Measurements from ENCODE around the gene PMPCA. TPM values are rescaled to one million over a fixed set of nuclear protein-coding genes. Genes with fewer than 3 reads are reported as not detected.

PMPCA gene
- polyA plus RNA-seq, 1 of the 3 experiments (the other 2 are of a cell fraction), result 125 TPM

DNA sequence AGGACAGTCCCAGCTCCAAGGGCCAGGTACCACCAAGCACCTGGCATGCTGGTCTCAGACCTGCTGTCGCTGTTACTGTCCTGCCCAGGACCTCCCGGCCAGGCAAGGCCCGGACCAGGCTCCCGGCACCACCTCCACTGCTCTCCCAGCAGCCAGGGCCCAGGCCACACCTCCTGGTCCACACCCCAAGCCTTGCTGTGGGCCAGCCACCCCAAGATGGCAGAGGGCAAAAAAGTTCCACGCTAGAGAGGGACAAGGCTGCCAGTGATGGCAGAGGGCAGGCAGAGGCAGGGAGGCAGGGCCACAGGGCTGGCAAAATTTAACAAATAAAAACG, 48.0 kb upstream of the PMPCA start (continued):
- no peak for TF ChIP-seq FOXM1 (IDR thresholded peaks at IDR 0.05; ENCODE audit: low read depth)
- no peak for TF ChIP-seq MAX (IDR thresholded peaks at IDR 0.05; ENCODE audit: low read depth)
- no peak for TF ChIP-seq IRF3 (IDR thresholded peaks at IDR 0.05; ENCODE audit: low read depth, low read length)
- TF ChIP-seq RAD21 (IDR thresholded peaks at IDR 0.05; ENCODE audit: low read length), result no peak
- no peak for TF ChIP-seq SIN3A (IDR thresholded peaks at IDR 0.05; ENCODE audit: borderline replicate concordance, low read depth, low read length)

- peak within 1 kb of the TSS; percentile 79 to 96 for H3K4me3 ChIP-seq (ENCODE audit: low read depth in 2 of 2, low read length in 1 of 2)
- 0% methylated on average over 22 of the region's 97 CpGs for WGBS (ENCODE audit: low lambda C conversion rate)
- CTCF ChIA-PET, result interaction anchor here (0.6 to 6.8 kb wide), 27 partner anchors 10 to 267 kb away, joined by 3 to 65 read pairs (median 6); partner anchors contain the start of genes CARD9, ENTR1, GPSM1 and PMPCA
- TF ChIP-seq NFIC (IDR thresholded peaks at IDR 0.05; ENCODE audit: borderline replicate concordance), result no peak
- peak; percentile 5; the same call in 1 of the 2 replicates for TF ChIP-seq TCF12 (IDR thresholded peaks at IDR 0.05)
- peak; percentile 75 for TF ChIP-seq TAF1 (IDR thresholded peaks at IDR 0.05; ENCODE audit: borderline replicate concordance, low read depth, low read length)
- TF ChIP-seq GATA2 (CRISPR knock-in tag; IDR thresholded peaks at IDR 0.05), result no peak
- no peak for TF ChIP-seq TEAD4 (IDR thresholded peaks at IDR 0.05; ENCODE audit: borderline replicate concordance, insufficient read depth)
- TF ChIP-seq SIN3A (IDR thresholded peaks at IDR 0.05; ENCODE audit: borderline replicate concordance, low read depth, low read length), result peak; percentile 94
- TF ChIP-seq, protein P1, sequence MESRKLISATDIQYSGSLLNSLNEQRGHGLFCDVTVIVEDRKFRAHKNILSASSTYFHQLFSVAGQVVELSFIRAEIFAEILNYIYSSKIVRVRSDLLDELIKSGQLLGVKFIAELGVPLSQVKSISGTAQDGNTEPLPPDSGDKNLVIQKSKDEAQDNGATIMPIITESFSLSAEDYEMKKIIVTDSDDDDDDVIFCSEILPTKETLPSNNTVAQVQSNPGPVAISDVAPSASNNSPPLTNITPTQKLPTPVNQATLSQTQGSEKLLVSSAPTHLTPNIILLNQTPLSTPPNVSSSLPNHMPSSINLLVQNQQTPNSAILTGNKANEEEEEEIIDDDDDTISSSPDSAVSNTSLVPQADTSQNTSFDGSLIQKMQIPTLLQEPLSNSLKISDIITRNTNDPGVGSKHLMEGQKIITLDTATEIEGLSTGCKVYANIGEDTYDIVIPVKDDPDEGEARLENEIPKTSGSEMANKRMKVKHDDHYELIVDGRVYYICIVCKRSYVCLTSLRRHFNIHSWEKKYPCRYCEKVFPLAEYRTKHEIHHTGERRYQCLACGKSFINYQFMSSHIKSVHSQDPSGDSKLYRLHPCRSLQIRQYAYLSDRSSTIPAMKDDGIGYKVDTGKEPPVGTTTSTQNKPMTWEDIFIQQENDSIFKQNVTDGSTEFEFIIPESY (IDR thresholded peaks at IDR 0.05; ENCODE audit: borderline replicate concordance, low read depth), result no peak
- peak; percentile 94 for TF ChIP-seq YY1 (IDR thresholded peaks at IDR 0.05; ENCODE audit: low read depth)
- no peak; the same call in 1 of the 2 replicates for TF ChIP-seq MEF2A (IDR thresholded peaks at IDR 0.05; ENCODE audit: borderline replicate concordance, low read depth)
- peak; percentile 98 for TF ChIP-seq ELF1 (IDR thresholded peaks at IDR 0.05)
- no peak for TF ChIP-seq RFX5 (IDR thresholded peaks at IDR 0.05; ENCODE audit: low read length)
- no peak for TF ChIP-seq JUND (IDR thresholded peaks at IDR 0.05)
- no peak; the same call in 1 of the 2 replicates for TF ChIP-seq RCOR1 (IDR thresholded peaks at IDR 0.05; ENCODE audit: low read length)
- TF ChIP-seq POLR2AphosphoS5 (IDR thresholded peaks at IDR 0.05; ENCODE audit: low read depth, low read length), result peak; percentile 98
- peak; percentile 76 for TF ChIP-seq MXI1 (IDR thresholded peaks at IDR 0.05; ENCODE audit: low read depth, low read length)
- peak; percentile 75 for TF ChIP-seq CHD2 (IDR thresholded peaks at IDR 0.05; ENCODE audit: low read length, partially characterized antibody)
- TF ChIP-seq RAD21 (IDR thresholded peaks at IDR 0.05; ENCODE audit: low read length), result peak; percentile 40
- peak; percentile 55 for TF ChIP-seq SMC3 (IDR thresholded peaks at IDR 0.05; ENCODE audit: low read depth, low read length)
- TF ChIP-seq MAX (IDR thresholded peaks at IDR 0.05; ENCODE audit: low read depth), result peak; percentile 100
- TF ChIP-seq, protein P2, sequence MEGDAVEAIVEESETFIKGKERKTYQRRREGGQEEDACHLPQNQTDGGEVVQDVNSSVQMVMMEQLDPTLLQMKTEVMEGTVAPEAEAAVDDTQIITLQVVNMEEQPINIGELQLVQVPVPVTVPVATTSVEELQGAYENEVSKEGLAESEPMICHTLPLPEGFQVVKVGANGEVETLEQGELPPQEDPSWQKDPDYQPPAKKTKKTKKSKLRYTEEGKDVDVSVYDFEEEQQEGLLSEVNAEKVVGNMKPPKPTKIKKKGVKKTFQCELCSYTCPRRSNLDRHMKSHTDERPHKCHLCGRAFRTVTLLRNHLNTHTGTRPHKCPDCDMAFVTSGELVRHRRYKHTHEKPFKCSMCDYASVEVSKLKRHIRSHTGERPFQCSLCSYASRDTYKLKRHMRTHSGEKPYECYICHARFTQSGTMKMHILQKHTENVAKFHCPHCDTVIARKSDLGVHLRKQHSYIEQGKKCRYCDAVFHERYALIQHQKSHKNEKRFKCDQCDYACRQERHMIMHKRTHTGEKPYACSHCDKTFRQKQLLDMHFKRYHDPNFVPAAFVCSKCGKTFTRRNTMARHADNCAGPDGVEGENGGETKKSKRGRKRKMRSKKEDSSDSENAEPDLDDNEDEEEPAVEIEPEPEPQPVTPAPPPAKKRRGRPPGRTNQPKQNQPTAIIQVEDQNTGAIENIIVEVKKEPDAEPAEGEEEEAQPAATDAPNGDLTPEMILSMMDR (IDR thresholded peaks at IDR 0.05), result peak; percentile 85
- peak; percentile 13; the same call in 1 of the 2 replicates for TF ChIP-seq USF2 (IDR thresholded peaks at IDR 0.05; ENCODE audit: borderline replicate concordance, low read depth, low read length)
- peak; percentile 89 for TF ChIP-seq GABPA (IDR thresholded peaks at IDR 0.05; ENCODE audit: low read depth)
Observed at GRCh38 chr9:136363106-136363948, 47.1 kb upstream of the PMPCA start, which contains the start of gene DNLZ. Gene DNLZ (minus strand): TSS chr9:136363744. CDS start chr9:136363714, 30 bp downstream.

More at GRCh38 chr9:136363106-136363948, 47.1 kb upstream of the PMPCA start, which contains the start of gene DNLZ:
- Histone ChIP-seq H3K9me2 (no peaks in the 10 kb centered on the region), H3K4me1 (ENCODE audit: control insufficient read depth in 1 of 2, insufficient read depth in 2 of 2, low read depth in 1 of 2, low read length in 1 of 2) (peaks cover 0 to 61% of the 10 kb centered on the region in 2 experiments; a peak in 1 of 4 replicates), H3K36me3 (replicated peaks in 1 of 2; ENCODE audit: control insufficient read depth in 1 of 2, insufficient read depth in 2 of 2, low read length in 1 of 2) (peaks cover 0 to 5% of the 10 kb centered on the region in 2 experiments), H3K27me3 (ENCODE audit: insufficient read depth) (no peaks in the 10 kb centered on the region), H3K4me2 (peak within 1 kb of the TSS; percentile 80), H3K27ac (ENCODE audit: low read depth in 2 of 2, low read length in 1 of 2) (peak within 1 kb of the TSS; percentile 75 to 96; a peak in 3 of 4 replicates), H3K9ac (peak within 1 kb of the TSS; percentile 88), H4K20me1 (ENCODE audit: insufficient read depth) (0 out of 2 replicates have a peak, but pooled peaks cover 3% of the 10 kb centered on the region), H3F3A (replicated peaks; ENCODE audit: insufficient read depth) (no peaks in the 10 kb centered on the region), H2AFZ (ENCODE audit: low read depth) (no peak within 1 kb of the TSS), H3K9me3 (no peaks in the 10 kb centered on the region), H3K79me2 (ENCODE audit: insufficient read depth) (no peaks in the 10 kb centered on the region)
- POLR2A ChIA-PET, result interaction anchor here (0.6 to 3.8 kb wide), 9 partner anchors 9 to 51 kb away, joined by 3 to 36 read pairs (median 5); partner anchors contain the start of genes CARD9, ENTR1 and PMPCA
- DNase-seq, result peak; percentile 99

Measured in SK-N-SH (cell line).